Fibroblast of lung (primary cell): ENCODE measurements around the gene ASIC3. TPM values are rescaled to one million over a fixed set of nuclear protein-coding genes. Genes with fewer than 3 reads are reported as not detected.

Experiments
- DNase-seq, 2 donors: peaks; one replicate each; pipeline versions ENCODE4 v3.0.0 to v3.0.0-alpha.2; 2010; ENCODE audit warnings: low read depth in 2 of 2
- H2AFZ ChIP-seq: 2 replicates; pipeline ENCODE4 v1.5.1; 2012; ENCODE audit warnings: low read length, control low read depth, inconsistent platforms
- H3K27ac ChIP-seq: 2 replicates; pipeline ENCODE4 v1.5.1; 2011; ENCODE audit warnings: low read length, control low read depth; ENCODE audit not compliant: insufficient read depth
- H3K27me3 ChIP-seq: 2 replicates; pipeline ENCODE4 v1.5.1; 2011; ENCODE audit warnings: mild to moderate bottlenecking, low read length; ENCODE audit not compliant: control insufficient read depth, insufficient read depth
- H3K36me3 ChIP-seq: 2 replicates; pipeline ENCODE4 v1.5.1; 2011; ENCODE audit warnings: low read length; ENCODE audit not compliant: control insufficient read depth, insufficient read depth
- H3K4me1 ChIP-seq: 2 replicates; pipeline ENCODE4 v1.5.1; 2011; ENCODE audit warnings: low read length; ENCODE audit not compliant: control insufficient read depth, insufficient read depth; ENCODE audit errors: extremely low read depth
- H3K4me2 ChIP-seq: 2 replicates; pipeline ENCODE4 v1.5.1; 2011; ENCODE audit warnings: low read length, control low read depth; ENCODE audit not compliant: insufficient read depth; ENCODE audit errors: extremely low read depth
- H3K4me3 ChIP-seq, 4 experiments: fragments of 200-600 bp in 1 of 4; sonication (generic) in 1 of 4; replicated peaks in 1 of 4; 2 replicates each; pipeline ENCODE4 v1.5.1; 2011 to 2016; ENCODE audit warnings: low read length in 4 of 4, low read depth in 3 of 4, mild to moderate bottlenecking in 3 of 4, control low read depth in 2 of 4, inconsistent platforms in 1 of 4, mixed read lengths in 1 of 4; ENCODE audit not compliant: insufficient read depth in 1 of 4; ENCODE audit errors: control extremely low read depth in 1 of 4
- H3K79me2 ChIP-seq: 2 replicates; pipeline ENCODE4 v1.5.1; 2012; ENCODE audit warnings: mild to moderate bottlenecking, low read length, inconsistent platforms; ENCODE audit not compliant: control insufficient read depth, insufficient read depth
- H3K9ac ChIP-seq: 2 replicates; pipeline ENCODE4 v1.5.1; 2011; ENCODE audit warnings: mild to moderate bottlenecking, low read length, control low read depth; ENCODE audit not compliant: insufficient read depth
- H3K9me3 ChIP-seq: 2 replicates; pipeline ENCODE4 v1.5.1; 2012; ENCODE audit warnings: low read depth, low read length; ENCODE audit not compliant: control insufficient read depth, insufficient read depth
- H4K20me1 ChIP-seq: 2 replicates; pipeline ENCODE4 v1.5.1; 2011; ENCODE audit warnings: low read length; ENCODE audit not compliant: control insufficient read depth, insufficient read depth; ENCODE audit errors: extremely low read depth
- EZH2 ChIP-seq: IDR thresholded peaks from 2 replicates; pipeline ENCODE4 v1.5.1; 2012; ENCODE audit warnings: low read length, control low read depth, mild to moderate bottlenecking; ENCODE audit errors: missing control alignments
- polyA minus RNA-seq: library from RNA; depleted of rRNA, polyadenylated mRNA; stranded (reverse); fragments of >200 nt; gene quantifications from 2 replicates; pipeline ENCODE4 v1.2.3, GENCODE V29; 2011; ENCODE audit warnings: low replicate concordance
- polyA plus RNA-seq, 2 donors: library from polyadenylated mRNA; depleted of rRNA in 1 of 2; stranded (reverse) in 1 of 2; unstranded in 1 of 2; fragments of >200 nt; gene quantifications; 2 replicates each; pipeline ENCODE4 v1.2.1, GENCODE V29; 2011 to 2012; ENCODE audit warnings: missing spikeins in 1 of 2
- total RNA-seq: library from RNA; depleted of rRNA; stranded (reverse); fragments of >200 nt; gene quantifications from 2 replicates; pipeline ENCODE4 v1.2.1, GENCODE V29; 2014
- TF ChIP-seq, protein P1 (sequence below), 2 donors: IDR thresholded peaks in 1 of 2; conservative IDR thresholded peaks in 1 of 2; 1 replicate in 1 of 2; 2 replicates in 1 of 2; pipeline ENCODE4 v1.5.1; 2011 to 2012; ENCODE audit warnings: low read length in 2 of 2, control low read depth in 1 of 2, inconsistent platforms in 1 of 2, low read depth in 1 of 2, mild to moderate bottlenecking in 1 of 2

Gene ASIC3
- under 0.01 and 0.17 TPM in 2 replicates for total RNA-seq
- 0.05 and 0.07 TPM in 2 replicates for polyA plus RNA-seq
- 0.24 and 0.35 TPM in 2 replicates for polyA plus RNA-seq (2012)
- not detected in 2 replicates for polyA minus RNA-seq

GRCh38 chr7:151047976-151048815 is at the start of gene ASIC3:
TSS of gene ASIC3 (plus strand) at chr7:151048531. CDS start at chr7:151048886, 355 bp downstream.
- no peak for TF ChIP-seq EZH2
- TF ChIP-seq, protein P1, sequence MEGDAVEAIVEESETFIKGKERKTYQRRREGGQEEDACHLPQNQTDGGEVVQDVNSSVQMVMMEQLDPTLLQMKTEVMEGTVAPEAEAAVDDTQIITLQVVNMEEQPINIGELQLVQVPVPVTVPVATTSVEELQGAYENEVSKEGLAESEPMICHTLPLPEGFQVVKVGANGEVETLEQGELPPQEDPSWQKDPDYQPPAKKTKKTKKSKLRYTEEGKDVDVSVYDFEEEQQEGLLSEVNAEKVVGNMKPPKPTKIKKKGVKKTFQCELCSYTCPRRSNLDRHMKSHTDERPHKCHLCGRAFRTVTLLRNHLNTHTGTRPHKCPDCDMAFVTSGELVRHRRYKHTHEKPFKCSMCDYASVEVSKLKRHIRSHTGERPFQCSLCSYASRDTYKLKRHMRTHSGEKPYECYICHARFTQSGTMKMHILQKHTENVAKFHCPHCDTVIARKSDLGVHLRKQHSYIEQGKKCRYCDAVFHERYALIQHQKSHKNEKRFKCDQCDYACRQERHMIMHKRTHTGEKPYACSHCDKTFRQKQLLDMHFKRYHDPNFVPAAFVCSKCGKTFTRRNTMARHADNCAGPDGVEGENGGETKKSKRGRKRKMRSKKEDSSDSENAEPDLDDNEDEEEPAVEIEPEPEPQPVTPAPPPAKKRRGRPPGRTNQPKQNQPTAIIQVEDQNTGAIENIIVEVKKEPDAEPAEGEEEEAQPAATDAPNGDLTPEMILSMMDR (conservative IDR thresholded peaks at IDR 0.05 in 1 of 2, IDR thresholded peaks at IDR 0.05 in 1 of 2; ENCODE audit: low read depth in 1 of 2, low read length in 2 of 2): no peak
- DNase-seq: no peak
- H3K9ac ChIP-seq: no peak within 1 kb of the TSS
- H3K79me2 ChIP-seq: no peaks in the 10 kb centered on the region
- peaks cover 2% of the 10 kb centered on the region for H3K36me3 ChIP-seq
- H3K4me2 ChIP-seq: no peak within 1 kb of the TSS
- H3K4me1 ChIP-seq: peaks cover 8% of the 10 kb centered on the region
- H4K20me1 ChIP-seq: no peaks in the 10 kb centered on the region
- H3K4me3 ChIP-seq: no peak within 1 kb of the TSS
- no peak within 1 kb of the TSS for H2AFZ ChIP-seq
- H3K9me3 ChIP-seq: no peaks in the 10 kb centered on the region
- H3K27ac ChIP-seq: no peak within 1 kb of the TSS
- H3K27me3 ChIP-seq: no peaks in the 10 kb centered on the region

- Histone ChIP-seq H2AFZ (no peak overlapping the region), H3K36me3 (no peaks in the 10 kb centered on the region), H3K4me2 (no peak overlapping the region), H3K27ac (no peak overlapping the region), H3K4me3 (no peak overlapping the region), H3K79me2 (no peaks in the 10 kb centered on the region), H4K20me1 (no peaks in the 10 kb centered on the region), H3K4me1 (no peaks in the 10 kb centered on the region), H3K27me3 (no peaks in the 10 kb centered on the region), H3K9ac (no peak overlapping the region), H3K9me3 (no peaks in the 10 kb centered on the region)
- no peak for DNase-seq
- TF ChIP-seq, protein P1 (conservative IDR thresholded peaks at IDR 0.05 in 1 of 2, IDR thresholded peaks at IDR 0.05 in 1 of 2; ENCODE audit: low read depth in 1 of 2, low read length in 2 of 2): no peak
- TF ChIP-seq EZH2: no peak
These were observed 49.3 kb upstream of the ASIC3 start for GRCh38 chr7:150999001-150999400.

DNA sequence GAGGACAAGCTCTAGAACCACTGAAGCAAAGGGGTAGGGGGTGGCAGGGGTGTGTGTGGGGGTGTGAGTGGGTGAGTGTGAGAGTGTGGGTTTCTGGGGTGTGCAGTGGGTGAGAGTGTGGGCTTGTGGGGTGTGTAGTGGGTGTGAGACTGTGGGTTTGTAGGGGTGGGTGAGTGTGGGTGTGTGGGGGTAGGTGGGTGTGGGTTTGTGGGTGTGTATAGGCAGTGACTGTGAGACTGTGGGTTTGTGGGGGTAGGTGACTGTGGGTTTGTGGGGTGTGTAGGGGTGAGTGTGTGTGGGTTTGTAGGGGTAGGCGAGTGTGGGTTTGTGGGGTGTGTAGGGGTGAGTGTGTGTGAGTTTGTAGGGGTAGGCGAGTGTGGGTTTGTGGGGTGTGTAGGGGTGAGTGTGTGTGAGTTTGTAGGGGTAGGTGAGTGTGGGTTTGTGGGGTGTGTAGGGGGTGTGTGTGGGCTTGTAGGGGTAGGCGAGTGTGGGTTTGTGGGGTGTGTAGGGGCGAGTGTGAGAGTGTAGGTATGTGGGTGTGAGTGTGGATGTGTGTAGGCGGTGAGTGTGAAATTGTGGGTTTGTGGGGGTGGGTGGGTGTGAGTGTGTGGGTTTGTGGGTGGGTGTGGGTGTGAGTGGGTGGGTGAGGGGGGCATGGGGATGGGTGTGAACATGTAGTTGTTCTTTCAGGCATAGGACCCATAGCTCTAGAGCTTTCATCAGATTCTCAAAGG is 48.7 kb upstream of the ASIC3 start:
- no peaks in the 10 kb centered on the region for H3K36me3 ChIP-seq
- no peak overlapping the region for H3K4me2 ChIP-seq
- no peak overlapping the region for H2AFZ ChIP-seq
- H3K4me3 ChIP-seq: no peak overlapping the region
- TF ChIP-seq, protein P1 (conservative IDR thresholded peaks at IDR 0.05 in 1 of 2, IDR thresholded peaks at IDR 0.05 in 1 of 2; ENCODE audit: low read depth in 1 of 2, low read length in 2 of 2): no peak
- H3K4me1 ChIP-seq: no peaks in the 10 kb centered on the region
- no peaks in the 10 kb centered on the region for H3K9me3 ChIP-seq
- H4K20me1 ChIP-seq: no peaks in the 10 kb centered on the region
- no peak overlapping the region for H3K27ac ChIP-seq
- H3K27me3 ChIP-seq: no peaks in the 10 kb centered on the region
- DNase-seq: no peak
- no peak overlapping the region for H3K9ac ChIP-seq
- no peaks in the 10 kb centered on the region for H3K79me2 ChIP-seq
